ENCODE data around the gene SGCB.

Gene SGCB

GRCh38 chr4:52019936-52020657 lies 18.0 kb downstream of the SGCB start, which contains the start of gene LRRC66:
Gene LRRC66, minus strand, starts transcription at chr4:52020363. Its CDS starts 2,750 bp downstream, at chr4:52017613.
- no peak for DNase-seq (ENCODE audit: low spot score)

- DNase-seq (ENCODE audit: low spot score): no peak
These were observed 20.3 kb downstream of the SGCB start for GRCh38 chr4:52017814-52018213.

GRCh38 chr4:52016981-52017380 lies 21.1 kb downstream of the SGCB start:
- no peak for DNase-seq (ENCODE audit: low spot score)

- DNase-seq (ENCODE audit: low spot score): peak; percentile 23
These were observed 22.7 kb downstream of the SGCB start for GRCh38 chr4:52015366-52015765.

GRCh38 chr4:52014903-52015302 lies 23.2 kb downstream of the SGCB start:
- no peak for DNase-seq (ENCODE audit: low spot score)

- no peak for DNase-seq (ENCODE audit: low spot score)
These were observed 25.4 kb downstream of the SGCB start for GRCh38 chr4:52012651-52013050.

- no peak for DNase-seq (ENCODE audit: low spot score)
These were observed 27.1 kb downstream of the SGCB start for GRCh38 chr4:52010986-52011385.

- DNase-seq (ENCODE audit: low spot score): no peak
These were observed 31.2 kb downstream of the SGCB start for GRCh38 chr4:52006887-52007286.

- no peak for DNase-seq (ENCODE audit: low spot score)
These were observed 32.4 kb downstream of the SGCB start for GRCh38 chr4:52005604-52006273.

- no peak for DNase-seq (ENCODE audit: low spot score)
These were observed 33.7 kb downstream of the SGCB start for GRCh38 chr4:52004414-52004813.

- DNase-seq (ENCODE audit: low spot score): no peak
These were observed 36.5 kb downstream of the SGCB start for GRCh38 chr4:52001616-52002015.

- no peak for DNase-seq (ENCODE audit: low spot score)
These were observed 38.8 kb downstream of the SGCB start for GRCh38 chr4:51999250-51999649.

GRCh38 chr4:51998837-51999236 lies 39.3 kb downstream of the SGCB start:
- DNase-seq (ENCODE audit: low spot score): no peak

- DNase-seq (ENCODE audit: low spot score): no peak
These were observed 40.5 kb downstream of the SGCB start for GRCh38 chr4:51997647-51998046.

- DNase-seq (ENCODE audit: low spot score): peak; percentile 18
These were observed 42.4 kb downstream of the SGCB start for GRCh38 chr4:51995647-51996220.
